ENCODE measurements around the gene RPS27A. TPM values are rescaled to one million over a fixed set of nuclear protein-coding genes. Genes with fewer than 3 reads are reported as not detected.
A peak's percentile ranks its signal among the peaks of the same experiment; 100 is the strongest.

RPS27A gene
- total and polyA plus RNA-seq, 10 of the 15 experiments (the other 5 are each of a cell fraction or from before 2014, with no cell fraction given): 1,460 to 4,705 (median 1,996) TPM

GRCh38 chr2:55233658-55233940, 1.1 kb downstream of the RPS27A start:
- no peaks in the 10 kb centered on the region for H3K9me3 ChIP-seq (replicated peaks; ENCODE audit: control insufficient read depth, insufficient read depth, low read length)
- intact Hi-C loops (cut with micrococcal nuclease; ENCODE audit: unreplicated experiment): loop anchor here (2.0 to 5.0 kb wide), 4 partner anchors 34 to 384 kb away; partner anchors contain the start of genes MTIF2, PPP4R3B and RTN4
- H3K27me3 ChIP-seq (replicated peaks in 1 of 2; ENCODE audit: control insufficient read depth in 2 of 2, insufficient read depth in 2 of 2, low read length in 1 of 2): no peaks in the 10 kb centered on the region
- peak overlapping the region; percentile 93 for H3K4me3 ChIP-seq
- H3K36me3 ChIP-seq (ENCODE audit: control insufficient read depth in 2 of 2, insufficient read depth in 2 of 2, low read length in 1 of 2): peaks cover 1 to 19% of the 10 kb centered on the region in 2 experiments; a peak in 3 of 4 replicates
- FAIRE-seq (no peak), DNase-seq (ENCODE audit: low read depth, low spot score) (no peak), ATAC-seq (no peak)
- H2AFZ ChIP-seq (ENCODE audit: control insufficient read depth, low read depth, low read length): no peak overlapping the region
- SMC1A ChIA-PET (ENCODE audit: uncharacterized antibody, unreplicated experiment): no interaction called here
- H3K9ac ChIP-seq (ENCODE audit: control insufficient read depth, insufficient read depth, low read length): peak overlapping the region; percentile 98
- H3K79me2 ChIP-seq (ENCODE audit: control insufficient read depth, insufficient read depth, low read length): peaks cover 46% of the 10 kb centered on the region
- TF ChIP-seq BMI1 (IDR thresholded peaks at IDR 0.05; ENCODE audit: borderline replicate concordance) (0 out of 2 replicates have a peak, but pooled peaks have one; percentile 12), MYB (IDR thresholded peaks at IDR 0.05; ENCODE audit: borderline replicate concordance, low read depth, low read length) (no peak)
- 3% methylated on average over 7 of the region's 7 CpGs for WGBS (ENCODE audit: insufficient coverage, insufficient replicate concordance, low lambda C conversion rate, missing lambda C conversion rate)
- CTCF ChIA-PET: no interaction called here
- in situ Hi-C loops (cut with MboI): no loop called here
- BruUV-seq (replicated peaks): no TSS peak
- H3K4me2 ChIP-seq (ENCODE audit: control insufficient read depth, insufficient read depth): peak overlapping the region; percentile 87
- no peaks in the 10 kb centered on the region for H4K20me1 ChIP-seq (ENCODE audit: control insufficient read depth, insufficient read depth)
- POLR2A ChIA-PET: no interaction called here
- H3K4me1 ChIP-seq (ENCODE audit: control insufficient read depth, insufficient read depth, low read length): peaks cover 3% of the 10 kb centered on the region; the same call in 1 of the 2 replicates
- RAD21 ChIA-PET (ENCODE audit: unreplicated experiment): no interaction called here
- peak overlapping the region; percentile 98 for H3K27ac ChIP-seq (ENCODE audit: control insufficient read depth, insufficient read depth)

GRCh38 chr2:55235724-55236538, 3.4 kb downstream of the RPS27A start:
- no TSS peak for BruUV-seq (replicated peaks)
- H3K36me3 ChIP-seq (ENCODE audit: control insufficient read depth in 2 of 2, insufficient read depth in 2 of 2, low read length in 1 of 2): peaks cover 1 to 19% of the 10 kb centered on the region in 2 experiments
- H3K9me3 ChIP-seq (replicated peaks; ENCODE audit: control insufficient read depth, insufficient read depth, low read length): no peaks in the 10 kb centered on the region
- POLR2A ChIA-PET: no interaction called here
- no peak overlapping the region for H2AFZ ChIP-seq (ENCODE audit: control insufficient read depth, low read depth, low read length)
- CTCF ChIA-PET: interaction anchor here (1.3 kb wide), 1 partner anchor 11 kb away, joined by 4 read pairs; no protein-coding TSS in a partner anchor
- H3K27me3 ChIP-seq (replicated peaks in 1 of 2; ENCODE audit: control insufficient read depth in 2 of 2, insufficient read depth in 2 of 2, low read length in 1 of 2): no peaks in the 10 kb centered on the region
- no peak overlapping the region for H3K27ac ChIP-seq (ENCODE audit: control insufficient read depth, insufficient read depth)
- SMC1A ChIA-PET (ENCODE audit: uncharacterized antibody, unreplicated experiment): no interaction called here
- RAD21 ChIA-PET (ENCODE audit: unreplicated experiment): no interaction called here
- H3K4me3 ChIP-seq: peak overlapping the region; percentile 93; the same call in 1 of the 2 replicates
- ATAC-seq (no peak), DNase-seq (ENCODE audit: low read depth, low spot score) (no peak), FAIRE-seq (no peak)
- H3K4me2 ChIP-seq (ENCODE audit: control insufficient read depth, insufficient read depth): peak overlapping the region; percentile 17
- in situ Hi-C loops (cut with MboI) (no loop called here), intact Hi-C loops (cut with micrococcal nuclease; ENCODE audit: unreplicated experiment) (no loop called here)
- H3K4me1 ChIP-seq (ENCODE audit: control insufficient read depth, insufficient read depth, low read length): peaks cover 3% of the 10 kb centered on the region; the same call in 1 of the 2 replicates
- H4K20me1 ChIP-seq (ENCODE audit: control insufficient read depth, insufficient read depth): no peaks in the 10 kb centered on the region
- H3K9ac ChIP-seq (ENCODE audit: control insufficient read depth, insufficient read depth, low read length): no peak overlapping the region
- H3K79me2 ChIP-seq (ENCODE audit: control insufficient read depth, insufficient read depth, low read length): peaks cover 46% of the 10 kb centered on the region
- 97% methylated on average over 3 of the region's 3 CpGs for WGBS (ENCODE audit: insufficient coverage, insufficient replicate concordance, low lambda C conversion rate, missing lambda C conversion rate)
- TF ChIP-seq USF1 (IDR thresholded peaks at IDR 0.05; ENCODE audit: borderline replicate concordance, extremely low read length, insufficient read depth, low read depth, low read length) (no peak), TBL1XR1 (IDR thresholded peaks at IDR 0.05; ENCODE audit: low read depth, low read length) (no peak), NFYB (IDR thresholded peaks at IDR 0.05; ENCODE audit: insufficient read depth, low read depth, low read length) (no peak), STAT1 (conservative IDR thresholded peaks at IDR 0.05) (no peak), PAX5 (IDR thresholded peaks at IDR 0.05; ENCODE audit: borderline replicate concordance, low read depth, low read length) (no peak), JUND (IDR thresholded peaks at IDR 0.05; ENCODE audit: low read depth, low read length) (no peak), RBBP5 (conservative IDR thresholded peaks at IDR 0.05) (no peak), CHD2 (IDR thresholded peaks at IDR 0.05; ENCODE audit: borderline replicate concordance, low read depth, low read length) (no peak), TCF7 (IDR thresholded peaks at IDR 0.05; ENCODE audit: borderline replicate concordance) (no peak), SMARCA5 (IDR thresholded peaks at IDR 0.05) (no peak), SMAD5 (IDR thresholded peaks at IDR 0.05; ENCODE audit: low read depth) (peak; percentile 43; the same call in 1 of the 2 replicates), POLR2AphosphoS5 (IDR thresholded peaks at IDR 0.05; ENCODE audit: low read length) (peak; percentile 52), ATF2 (IDR thresholded peaks at IDR 0.05; ENCODE audit: low read length) (0 out of 2 replicates have a peak, but pooled peaks have one; percentile 21)

Measured in GM12878 (cell line).